Heart left ventricle (tissue), 13 donors: Measurements from ENCODE around the gene CPEB4.

ENCODE experiments used
- CTCF ChIP-seq, 12 donors: fragments of 200-600 bp; sonication (generic) in 4 of 12; IDR thresholded peaks; one replicate each; pipeline versions ENCODE4 v1.5.0 to v1.8.0; 2018 to 2022; ENCODE audit warnings: antibody characterized with exemption in 12 of 12, mild to moderate bottlenecking in 5 of 12
- POLR2A ChIP-seq, 2 donors: fragments of 450-650 bp; IDR thresholded peaks; one replicate each; pipeline ENCODE4 v1.6.1; 2017; ENCODE audit warnings: antibody characterized with exemption in 2 of 2, mild to moderate bottlenecking in 2 of 2, moderate library complexity in 2 of 2
- donor health status: ischemic (EF 13 %, LVEDD 7.1; RV severe dilation, severe dysfunction).
- donor health status: DM: no; HTN: yes; CAD: no.
- donor health status: DM: no; HTN: no; CAD: no.
- donor health status: ischemic (EF 25% LVEDD 6.9; RV normal size, moderate dysfunction).
- donor health status: ischemic (EF 25% LVEDD 5.7; RV mildly dilated, moderate dysfunction).
- donor health status: ischemic (EF 35%, LVEDD 5.7; RV mildly dilated, moderate dysfunction).
- donor health status: nonischemic (EF 11% LVEDD 7.7; RV severe dilation, severe dysfunction).
- donor health status: DM: yes; HTN: yes; CAD: no.
- donor health status: PGD.
- donor health status: ischemic (EF 29% LVEDD 5.4; RV normal size, mild dysfunction).
- donor health status: nonischemic (EF 23%, LVEDD 6.1; RV moderate dilation, normal function).

GRCh38 chr5:173852790-173853359, 35.3 kb upstream of the CPEB4 start:
- TF ChIP-seq POLR2A (IDR thresholded peaks at IDR 0.05): no peak
- TF ChIP-seq CTCF (IDR thresholded peaks at IDR 0.05): no peak
